H1 (cell line): Measurements from ENCODE around the gene CAPS2. TPM values are rescaled to one million over a fixed set of nuclear protein-coding genes. Genes with fewer than 3 reads are reported as not detected.

Source experiments
- CTCF ChIA-PET: fragments of 300-600 bp; sonication (Branson Sonifier 250); formaldehyde crosslinking; loops from one replicate; lab custom pipeline; 2021; ENCODE audit not compliant: partially characterized antibody; lab: Charles Lee
- POLR2A ChIA-PET: fragments of 300-600 bp; sonication (Branson Sonifier 250); formaldehyde crosslinking; loops from one replicate; lab custom pipeline; 2021; ENCODE audit warnings: inconsistent platforms; ENCODE audit not compliant: partially characterized antibody; lab: Charles Lee
- DNase-seq, 2 experiments: peaks; one replicate each; pipeline versions ENCODE4 v3.0.0 to v3.0.0-alpha.2; 2010 to 2022; ENCODE audit warnings: low spot score in 2 of 2, low read depth in 1 of 2, mixed read lengths in 1 of 2
- FAIRE-seq: peaks from 2 replicates; lab custom pipeline; 2011; peaks lifted over from hg19 to GRCh38; lab: Jason Lieb, UNC
- H2AFZ ChIP-seq: 2 replicates; pipeline ENCODE4 v1.8.1; 2012; ENCODE audit warnings: low read length, inconsistent platforms
- H2AK5ac ChIP-seq: 2 replicates; pipeline ENCODE4 v1.6.1; 2013; ENCODE audit warnings: low read depth, low read length
- H2BK120ac ChIP-seq: replicated peaks from 2 replicates; pipeline ENCODE3; 2013; ENCODE audit warnings: low read depth, low read length, inconsistent platforms
- H2BK12ac ChIP-seq: 2 replicates; pipeline ENCODE4 v1.6.1; 2013; ENCODE audit warnings: low read depth, low read length
- H2BK15ac ChIP-seq: 2 replicates; pipeline ENCODE4 v1.6.1; 2013; ENCODE audit warnings: low read length
- H2BK20ac ChIP-seq: 2 replicates; pipeline ENCODE4 v1.6.1; 2013; ENCODE audit warnings: low read length
- H2BK5ac ChIP-seq: 2 replicates; pipeline ENCODE4 v1.6.1; 2013; ENCODE audit warnings: low read depth, low read length
- H3K14ac ChIP-seq: 2 replicates; pipeline ENCODE4 v1.6.1; 2013; ENCODE audit warnings: inconsistent platforms; ENCODE audit not compliant: insufficient read length
- H3K18ac ChIP-seq: 2 replicates; pipeline ENCODE4 v1.6.1; 2013; ENCODE audit warnings: low read length; ENCODE audit errors: extremely low read depth
- H3K23ac ChIP-seq: 2 replicates; pipeline ENCODE4 v1.6.1; 2013; ENCODE audit warnings: inconsistent platforms; ENCODE audit not compliant: insufficient read length
- H3K23me2 ChIP-seq: 2 replicates; pipeline ENCODE4 v1.6.1; 2013; ENCODE audit warnings: low read depth, low read length
- H3K27ac ChIP-seq: 2 replicates; pipeline ENCODE4 v1.6.1; 2011; ENCODE audit warnings: low read depth, low read length, inconsistent platforms
- H3K27me3 ChIP-seq, 4 experiments: replicated peaks in 1 of 4; 1 replicate in 1 of 4; 2 replicates in 3 of 4; pipeline versions ENCODE4 v1.6.1 to v1.8.1; 2011 to 2013; ENCODE audit warnings: low read length in 3 of 4, mild to moderate bottlenecking in 3 of 4, inconsistent platforms in 2 of 4, mixed read lengths in 2 of 4, moderate library complexity in 1 of 4; ENCODE audit not compliant: control insufficient read depth in 3 of 4, insufficient read depth in 3 of 4; ENCODE audit errors: extremely low read depth in 1 of 4
- H3K36me3 ChIP-seq, 4 experiments: 2 replicates each; pipeline versions ENCODE4 v1.6.1 to v1.8.1; 2011 to 2013; ENCODE audit warnings: mild to moderate bottlenecking in 4 of 4, low read length in 3 of 4, moderate library complexity in 2 of 4, control low read depth in 1 of 4, inconsistent platforms in 1 of 4; ENCODE audit not compliant: insufficient read depth in 4 of 4, control insufficient read depth in 2 of 4
- H3K4ac ChIP-seq: replicated peaks from 2 replicates; pipeline ENCODE3; 2013; ENCODE audit warnings: low read length, low read depth, mixed read lengths, inconsistent platforms; ENCODE audit not compliant: insufficient read length
- H3K4me1 ChIP-seq, 4 experiments: replicated peaks in 1 of 4; 1 replicate in 1 of 4; 2 replicates in 3 of 4; pipeline versions ENCODE4 v1.6.1 to v1.8.1; 2011 to 2013; ENCODE audit warnings: low read length in 3 of 4, inconsistent platforms in 2 of 4, mixed read lengths in 1 of 4; ENCODE audit not compliant: insufficient read depth in 4 of 4, control insufficient read depth in 3 of 4
- H3K4me2 ChIP-seq, 2 experiments: 2 replicates each; pipeline versions ENCODE4 v1.6.1 to v1.8.1; 2011 to 2013; ENCODE audit warnings: low read depth in 2 of 2, low read length in 2 of 2, control low read depth in 1 of 2, inconsistent platforms in 1 of 2, mild to moderate bottlenecking in 1 of 2; ENCODE audit not compliant: insufficient read depth in 1 of 2
- H3K4me3 ChIP-seq, 4 experiments: fragments of 200-600, 300-600 bp in 1 of 4; sonication (generic), shearing (Covaris generic), sonication (Bioruptor Twin) in 1 of 4; 2 replicates each; pipeline versions ENCODE4 v1.5.1 to v1.8.1; 2011 to 2016; ENCODE audit warnings: low read length in 4 of 4, low read depth in 3 of 4, control low read depth in 2 of 4, inconsistent platforms in 2 of 4, mild to moderate bottlenecking in 2 of 4, mixed read lengths in 1 of 4, moderate library complexity in 1 of 4; ENCODE audit not compliant: insufficient read depth in 2 of 4; ENCODE audit errors: extremely low read depth in 1 of 4
- H3K56ac ChIP-seq: replicated peaks from 2 replicates; pipeline ENCODE3; 2013; ENCODE audit warnings: low read depth, mild to moderate bottlenecking, mixed read lengths, low read length, inconsistent platforms; ENCODE audit not compliant: insufficient read length
- H3K79me1 ChIP-seq: 2 replicates; pipeline ENCODE4 v1.6.1; 2013; ENCODE audit warnings: low read depth, low read length, control low read depth
- H3K79me2 ChIP-seq, 2 experiments: 2 replicates each; pipeline versions ENCODE4 v1.6.1 to v1.8.1; 2012 to 2013; ENCODE audit warnings: low read length in 2 of 2, mild to moderate bottlenecking in 2 of 2, inconsistent platforms in 1 of 2; ENCODE audit not compliant: insufficient read depth in 2 of 2, control insufficient read depth in 1 of 2
- H3K9ac ChIP-seq, 4 experiments: replicated peaks in 1 of 4; 1 replicate in 1 of 4; 2 replicates in 3 of 4; pipeline versions ENCODE4 v1.6.1 to v1.8.1; 2011 to 2013; ENCODE audit warnings: low read depth in 3 of 4, low read length in 3 of 4, control low read depth in 2 of 4, mild to moderate bottlenecking in 2 of 4, moderate library complexity in 2 of 4, inconsistent platforms in 1 of 4; ENCODE audit errors: extremely low read depth in 1 of 4
- H3K9me3 ChIP-seq, 2 experiments: 2 replicates each; pipeline versions ENCODE4 v1.6.1 to v1.8.1; 2012 to 2013; ENCODE audit warnings: mild to moderate bottlenecking in 2 of 2, moderate library complexity in 2 of 2, control low read depth in 1 of 2, inconsistent platforms in 1 of 2, low read depth in 1 of 2, low read length in 1 of 2, mixed read lengths in 1 of 2; ENCODE audit not compliant: insufficient read depth in 2 of 2
- H4K20me1 ChIP-seq, 2 experiments: replicated peaks in 1 of 2; 2 replicates each; pipeline versions ENCODE3 to v1.8.1; 2011 to 2013; ENCODE audit warnings: inconsistent platforms in 2 of 2, low read length in 2 of 2, mild to moderate bottlenecking in 1 of 2; ENCODE audit not compliant: insufficient read depth in 2 of 2, control insufficient read depth in 1 of 2
- H4K5ac ChIP-seq: 2 replicates; pipeline ENCODE4 v1.6.1; 2013; ENCODE audit warnings: low read length, low read depth, mixed read lengths, inconsistent platforms; ENCODE audit not compliant: insufficient read length
- H4K8ac ChIP-seq: 2 replicates; pipeline ENCODE4 v1.8.0; 2013; ENCODE audit warnings: mild to moderate bottlenecking, moderate library complexity, low read length, inconsistent platforms; ENCODE audit not compliant: insufficient read depth; ENCODE audit errors: extremely low read depth
- H4K91ac ChIP-seq: replicated peaks from 2 replicates; pipeline ENCODE3; 2013; ENCODE audit warnings: low read length, mixed read lengths, inconsistent platforms; ENCODE audit not compliant: insufficient read length
- ASH2L ChIP-seq: fragments of 200-600, 300-600 bp; sonication (generic); IDR thresholded peaks from one replicate; pipeline ENCODE4 v1.7.1; 2017; ENCODE audit warnings: low read length
- CEBPB ChIP-seq: IDR thresholded peaks from 2 replicates; pipeline ENCODE4 v1.6.1; 2012; ENCODE audit warnings: low read depth, low read length
- EZH2 ChIP-seq: fragments of 200-600 bp; sonication (generic); IDR thresholded peaks from 2 replicates; pipeline ENCODE4 v1.7.1; 2012; ENCODE audit warnings: low read depth, mild to moderate bottlenecking, moderate library complexity, low read length, inconsistent platforms; ENCODE audit not compliant: severe bottlenecking
- GABPA ChIP-seq: IDR thresholded peaks from 2 replicates; pipeline ENCODE4 v1.6.1; 2011; ENCODE audit warnings: mild to moderate bottlenecking, low read length, moderate library complexity, borderline replicate concordance; ENCODE audit not compliant: insufficient read depth
- KDM1A ChIP-seq: fragments of 200-600, 300-600 bp; sonication (generic); IDR thresholded peaks from 2 replicates; pipeline ENCODE4 v1.7.1; 2016; ENCODE audit warnings: mild to moderate bottlenecking, low read length, borderline replicate concordance
- SP1 ChIP-seq: IDR thresholded peaks from 2 replicates; pipeline ENCODE4 v1.6.1; 2011; ENCODE audit warnings: low read depth, low read length
- SP4 ChIP-seq: IDR thresholded peaks from 2 replicates; pipeline ENCODE4 v1.6.1; 2012; ENCODE audit warnings: low read length, inconsistent platforms
- SRF ChIP-seq: IDR thresholded peaks from 2 replicates; pipeline ENCODE4 v1.6.1; 2011; ENCODE audit warnings: mild to moderate bottlenecking, low read depth, low read length, moderate library complexity
- TCF12 ChIP-seq: IDR thresholded peaks from 2 replicates; pipeline ENCODE4 v1.6.1; 2011; ENCODE audit warnings: low read depth, mild to moderate bottlenecking, low read length
- polyA plus RNA-seq, 7 experiments: library from polyadenylated mRNA; depleted of rRNA in 3 of 7; stranded (reverse) in 5 of 7; unstranded in 2 of 7; fragments of >200 nt in 5 of 7; fragments of 200-250 nt in 2 of 7; gene quantifications; 1 replicate in 5 of 7; 2 replicates in 1 of 7; 4 replicates in 1 of 7; pipeline versions ENCODE4 v1.2.1 to v1.2.3, GENCODE V29; 2011 to 2013; ENCODE audit warnings: missing spikeins in 2 of 7, mixed read lengths in 2 of 7
- total RNA-seq: library from RNA; stranded (reverse); fragmentation: NEBNext Ultra II Directional; extraction: Animal tissue kit (Norgen Biotek cat#: 25700); gene quantifications from 2 replicates; pipeline ENCODE4 v1.2.1, GENCODE V29; 2021
- TF ChIP-seq, protein P1 (sequence below): IDR thresholded peaks from 2 replicates; pipeline ENCODE4 v1.6.1; 2011; ENCODE audit warnings: low read depth, mild to moderate bottlenecking, low read length; ENCODE audit not compliant: insufficient read depth

CAPS2 gene
- total and polyA plus RNA-seq, 2 of the 8 experiments (the other 6 are each of a cell fraction or from before 2014, with no cell fraction given): 2.3 to 3.8 TPM

- TF ChIP-seq SP4: no peak
- TF ChIP-seq ASH2L: no peak
- no peak for TF ChIP-seq KDM1A
- no peak for TF ChIP-seq TCF12
- TF ChIP-seq SRF: no peak
- TF ChIP-seq, protein P1, sequence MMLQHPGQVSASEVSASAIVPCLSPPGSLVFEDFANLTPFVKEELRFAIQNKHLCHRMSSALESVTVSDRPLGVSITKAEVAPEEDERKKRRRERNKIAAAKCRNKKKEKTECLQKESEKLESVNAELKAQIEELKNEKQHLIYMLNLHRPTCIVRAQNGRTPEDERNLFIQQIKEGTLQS: no peak
- no peak for TF ChIP-seq SP1
- no peak for TF ChIP-seq EZH2
- TF ChIP-seq GABPA: no peak
- TF ChIP-seq CEBPB: no peak
- Histone ChIP-seq H3K23ac (no peak overlapping the region), H3K4me3 (no peak overlapping the region), H3K56ac (no peak overlapping the region), H3K4me2 (no peak overlapping the region), H2BK15ac (no peak overlapping the region), H3K27me3 (no peaks in the 10 kb centered on the region), H3K4ac (no peak overlapping the region), H3K27ac (no peak overlapping the region), H2BK5ac (no peak overlapping the region), H2AFZ (no peak overlapping the region), H3K79me1 (no peaks in the 10 kb centered on the region), H3K4me1 (no peaks in the 10 kb centered on the region), H4K91ac (no peak overlapping the region), H3K9ac (no peak overlapping the region), H3K23me2 (no peaks in the 10 kb centered on the region), H3K36me3 (no peaks in the 10 kb centered on the region), H3K79me2 (no peaks in the 10 kb centered on the region), H4K5ac (no peak overlapping the region), H3K18ac (no peak overlapping the region), H2BK12ac (no peak overlapping the region), H2BK120ac (no peak overlapping the region), H3K14ac (no peak overlapping the region), H4K8ac (no peak overlapping the region), H3K9me3 (no peaks in the 10 kb centered on the region), H2BK20ac (no peak overlapping the region), H4K20me1 (no peaks in the 10 kb centered on the region), H2AK5ac (no peak overlapping the region)
- ChIA-PET POLR2A (no interaction called here), CTCF (interaction anchor here (1.2 kb wide), 1 partner anchor 30 kb away, joined by 3 read pairs; the partner anchor contains the start of gene KCNC2)
- no peak for DNase-seq
- no peak for FAIRE-seq
Observed at GRCh38 chr12:75239987-75240386, 90.1 kb downstream of the CAPS2 start.
